K562 (cell line): ENCODE measurements around the gene ACKR2. TPM values are rescaled to one million over a fixed set of nuclear protein-coding genes. Genes with fewer than 3 reads are reported as not detected.

Experiments
- ATF6 ChIP-seq: sonication (generic); formaldehyde crosslinking; IDR thresholded peaks from 2 replicates; pipeline ENCODE4 v1.4.0; 2020; ENCODE audit warnings: mild to moderate bottlenecking, missing genetic modification reagents
- CHAMP1 ChIP-seq: fragments of 450-650 bp; IDR thresholded peaks from 2 replicates; pipeline ENCODE4 v1.6.1; 2016; ENCODE audit warnings: mild to moderate bottlenecking
- CHD1 ChIP-seq: fragments of 200-600 bp; sonication (generic); IDR thresholded peaks from one replicate; pipeline ENCODE4 v1.6.1; 2012; ENCODE audit warnings: mild to moderate bottlenecking, moderate library complexity, low read length, inconsistent platforms
- ELF1 ChIP-seq: fragments of 200-800 bp; sonication (Bioruptor generic); IDR thresholded peaks from 2 replicates; pipeline ENCODE4 v1.6.1; 2016; ENCODE audit warnings: missing genetic modification characterization, missing compliant biosample characterization
- EP400 ChIP-seq: fragments of 450-650 bp; IDR thresholded peaks from 2 replicates; pipeline ENCODE4 v1.6.1; 2017; ENCODE audit warnings: antibody characterized with exemption, mild to moderate bottlenecking, moderate library complexity
- KLF1 ChIP-seq: fragments of 450-650 bp; IDR thresholded peaks from 2 replicates; pipeline ENCODE4 v1.6.1; 2016; ENCODE audit warnings: missing genetic modification characterization, missing compliant biosample characterization
- MED1 ChIP-seq: sonication (generic); formaldehyde crosslinking; IDR thresholded peaks from 2 replicates; pipeline ENCODE4 v1.8.1; 2023; ENCODE audit warnings: missing genetic modification reagents, borderline replicate concordance
- MEF2D ChIP-seq: conservative IDR thresholded peaks from 2 replicates; pipeline ENCODE4 v1.6.1; 2016; ENCODE audit warnings: low read depth, missing genetic modification characterization, missing compliant biosample characterization
- RBM39 ChIP-seq: fragments of 200-400 bp; formaldehyde crosslinking; optimal IDR thresholded peaks from 2 replicates; pipeline ENCODE3; 2018; ENCODE audit warnings: low read depth, low read length
- SNIP1 ChIP-seq: fragments of 450-650 bp; IDR thresholded peaks from 2 replicates; pipeline ENCODE4 v1.7.1; 2017; ENCODE audit warnings: low read depth, mild to moderate bottlenecking
- SREBF1 ChIP-seq: fragments of 150-350 bp; IDR thresholded peaks from 2 replicates; pipeline ENCODE4 v1.6.1; 2014; ENCODE audit warnings: antibody characterized with exemption, low read depth, low read length, borderline replicate concordance
- XRCC4 ChIP-seq: IDR thresholded peaks from one replicate; pipeline ENCODE4 v1.6.1; 2011; ENCODE audit not compliant: insufficient read depth, insufficient read length; ENCODE audit errors: extremely low read depth
- ZBTB33 ChIP-seq: sonication (generic); formaldehyde crosslinking; IDR thresholded peaks from 2 replicates; pipeline ENCODE4 v1.8.1; 2023; ENCODE audit warnings: mild to moderate bottlenecking, missing genetic modification reagents
- ZFP36 ChIP-seq: fragments of 150-350 bp; IDR thresholded peaks from 2 replicates; pipeline ENCODE4 v1.6.1; 2018; ENCODE audit warnings: low read length, low read depth; ENCODE audit not compliant: partially characterized antibody
- ZNF146 ChIP-seq: IDR thresholded peaks from one replicate; pipeline ENCODE4 v1.6.1; 2018; ENCODE audit warnings: missing compliant biosample characterization; ENCODE audit not compliant: unreplicated experiment
- ZNF668 ChIP-seq: fragments of 250-450 bp; sonication (Bioruptor Pico); IDR thresholded peaks from 2 replicates; pipeline ENCODE4 v1.8.0; 2022; ENCODE audit warnings: mild to moderate bottlenecking, inconsistent platforms
- ZNF830 ChIP-seq: fragments of 250-450 bp; sonication (Bioruptor Pico); IDR thresholded peaks from 2 replicates; pipeline ENCODE4 v1.5.0; 2021; ENCODE audit warnings: mild to moderate bottlenecking
- polyA plus RNA-seq, 8 experiments: library from polyadenylated mRNA; depleted of rRNA in 4 of 8; stranded (reverse) in 5 of 8; unstranded in 3 of 8; fragments of >200 nt; fragmentation: Nextera tagmentation in 2 of 8; fragmentation: Illumina TruSeq in 1 of 8; extraction: Ambion mirVana in 2 of 8; extraction: Trizol in 1 of 8; gene quantifications; 2 replicates each; pipeline versions ENCODE4 v1.2.1 to v1.2.3, GENCODE V29; 2011 to 2014; ENCODE audit warnings: inconsistent platforms in 1 of 8, missing spikeins in 1 of 8
- total RNA-seq, 7 experiments: library from RNA; depleted of rRNA in 6 of 7; stranded (reverse); fragments of >200 nt in 6 of 7; fragmentation: Illumina TruSeq in 2 of 7; extraction: Trizol in 2 of 7; gene quantifications; 2 replicates each; pipeline versions ENCODE4 v1.2.1 to v1.2.3, GENCODE V29; 2011 to 2021; ENCODE audit warnings: low replicate concordance in 1 of 7

ACKR2 gene
- total and polyA plus RNA-seq, 9 of the 15 experiments (the other 6 are each of a cell fraction or from before 2014, with no cell fraction given), result 0.03 to 0.69 (median 0.25) TPM; not detected in 1

GRCh38 chr3:42803414-42804105 lies 5.7 kb upstream of the ACKR2 start (continued):
- TF ChIP-seq CHAMP1 (no peak), MEF2D (tag) (peak; percentile 15; the same call in 1 of the 2 replicates), ZNF830 (CRISPR knock-in tag) (0 out of 2 replicates have a peak, but pooled peaks have one; percentile 47), XRCC4 (no peak), MED1 (CRISPR knock-in tag) (no peak), ZNF146 (CRISPR knock-in tag) (no peak), RBM39 (peak; percentile 28), EP400 (peak; percentile 20), ZBTB33 (CRISPR knock-in tag) (no peak), KLF1 (tag) (peak; percentile 56; the same call in 1 of the 2 replicates), SNIP1 (no peak), ZFP36 (no peak), ZNF668 (no peak), CHD1 (peak; percentile 87), ATF6 (no peak), SREBF1 (no peak), ELF1 (tag) (peak; percentile 69)
